Left ventricle myocardium inferior (tissue), 1 donor: ENCODE data around the gene FOXK2. TPM values are rescaled to one million over a fixed set of nuclear protein-coding genes. Genes with fewer than 3 reads are reported as not detected.
"Not testable (repeated sequence)": the region's sequence is repeated elsewhere in the genome, so short reads cannot be mapped to it uniquely, and the experiment has no call there.

Source experiments
- DNase-seq: peaks from one replicate; pipeline ENCODE4 v3.0.0-alpha.2; 2020
- H3K27ac ChIP-seq: fragments of 200-600 bp; replicated peaks from 2 replicates; pipeline ENCODE4 v1.8.0; 2021
- H3K27me3 ChIP-seq: fragments of 200-600 bp; 2 replicates; pipeline ENCODE4 v1.8.0; 2021; ENCODE audit warnings: low read depth
- H3K36me3 ChIP-seq: fragments of 200-600 bp; 2 replicates; pipeline ENCODE4 v1.8.0; 2021
- H3K4me1 ChIP-seq: fragments of 200-600 bp; 2 replicates; pipeline ENCODE4 v1.8.0; 2021
- H3K4me3 ChIP-seq: fragments of 200-600 bp; 2 replicates; pipeline ENCODE4 v1.8.0; 2021; ENCODE audit warnings: mild to moderate bottlenecking, moderate library complexity
- H3K9me3 ChIP-seq: fragments of 200-600 bp; replicated peaks from 2 replicates; pipeline ENCODE4 v1.8.0; 2021
- CTCF ChIP-seq: fragments of 200-600 bp; IDR thresholded peaks from 2 replicates; pipeline ENCODE4 v1.8.0; 2021; ENCODE audit warnings: antibody characterized with exemption, mild to moderate bottlenecking, borderline replicate concordance
- intact Hi-C: fragments of 100-400 bp; cut with micrococcal nuclease; formaldehyde crosslinking; loops from one replicate; pipeline ENCODE4 v1.11.0; 2022
- total RNA-seq: library from RNA; stranded (reverse); fragmentation: NEBNext Ultra II Directional; extraction: Animal tissue kit (Norgen Biotek cat#: 25700); gene quantifications from one replicate; pipeline ENCODE4 v1.2.1, GENCODE V29; 2021
- donor health status: DM: no; HTN: yes; CAD: no; lungs with severe emphysema.

FOXK2 gene
- total RNA-seq, 1 donor from 2014 or later: 41.6 TPM

GRCh38 chr17:82570277-82570676, 50.7 kb downstream of the FOXK2 start:
- H3K27ac ChIP-seq: peak overlapping the region; percentile 72
- H3K9me3 ChIP-seq: no peaks in the 10 kb centered on the region
- no peak overlapping the region for H3K4me3 ChIP-seq
- no peak for TF ChIP-seq CTCF
- no peak for DNase-seq
- no peaks in the 10 kb centered on the region for H3K27me3 ChIP-seq
- H3K36me3 ChIP-seq: peaks cover 64% of the 10 kb centered on the region
- intact Hi-C loops: no loop called here
- H3K4me1 ChIP-seq: peaks cover 55% of the 10 kb centered on the region

- Histone ChIP-seq H3K27me3 (no peaks in the 10 kb centered on the region), H3K27ac (no peak overlapping the region), H3K36me3 (peaks cover 68% of the 10 kb centered on the region), H3K4me1 (peaks cover 39% of the 10 kb centered on the region), H3K9me3 (no peaks in the 10 kb centered on the region), H3K4me3 (no peak overlapping the region)
- no peak for TF ChIP-seq CTCF
- intact Hi-C loops: no loop called here
- DNase-seq: no peak
These were observed 52.3 kb downstream of the FOXK2 start for GRCh38 chr17:82571855-82572254.

GRCh38 chr17:82574041-82574440, 54.5 kb downstream of the FOXK2 start:
- peaks cover 78% of the 10 kb centered on the region for H3K36me3 ChIP-seq

GRCh38 chr17:82575581-82576221, 56.2 kb downstream of the FOXK2 start:
- DNase-seq, H3K4me3 ChIP-seq, intact Hi-C loops, H3K9me3 ChIP-seq, H3K4me1 ChIP-seq, H3K27ac ChIP-seq, H3K27me3 ChIP-seq: not testable (repeated sequence)
- peaks cover 76% of the 10 kb centered on the region for H3K36me3 ChIP-seq

More at GRCh38 chr17:82574041-82574440, 54.5 kb downstream of the FOXK2 start:
- H3K27ac ChIP-seq: no peak overlapping the region
- H3K9me3 ChIP-seq: no peaks in the 10 kb centered on the region
- no peaks in the 10 kb centered on the region for H3K27me3 ChIP-seq
- H3K4me1 ChIP-seq: peaks cover 17% of the 10 kb centered on the region
- intact Hi-C loops: no loop called here
- TF ChIP-seq CTCF: no peak
- no peak for DNase-seq
- H3K4me3 ChIP-seq: no peak overlapping the region

- intact Hi-C loops: no loop called here
- TF ChIP-seq CTCF: no peak
- peaks cover 60% of the 10 kb centered on the region for H3K36me3 ChIP-seq
These were observed 57.8 kb downstream of the FOXK2 start for GRCh38 chr17:82577300-82577699.

GRCh38 chr17:82579969-82580368, 60.4 kb downstream of the FOXK2 start:
- H3K4me3 ChIP-seq, H3K9me3 ChIP-seq, H3K27me3 ChIP-seq, H3K27ac ChIP-seq, DNase-seq, intact Hi-C loops: not testable (repeated sequence)
- Histone ChIP-seq H3K36me3 (peaks cover 58% of the 10 kb centered on the region), H3K4me1 (peaks cover 14% of the 10 kb centered on the region)

More at GRCh38 chr17:82577300-82577699, 57.8 kb downstream of the FOXK2 start:
- Histone ChIP-seq H3K4me3 (no peak overlapping the region), H3K4me1 (peaks cover 4% of the 10 kb centered on the region), H3K9me3 (no peaks in the 10 kb centered on the region), H3K27ac (no peak overlapping the region), H3K27me3 (no peaks in the 10 kb centered on the region)
- no peak for DNase-seq
